HG03575 (cell line): Measurements from ENCODE around the gene MAGEC3.
"Not testable (repeated sequence)": the region's sequence is repeated elsewhere in the genome, so short reads cannot be mapped to it uniquely, and the experiment has no call there.

Experiments
- ATAC-seq: cut with Tn5 transposase; IDR thresholded peaks from one replicate; pipeline ENCODE4 v1.9.1; 2021; ENCODE audit not compliant: unreplicated experiment, insufficient number of reproducible peaks, low FRiP score; ENCODE audit errors: extremely low read depth

The MAGEC3 gene

GRCh38 chrX:141838016-141838415, at the start of gene MAGEC3:
MAGEC3 (plus strand) TSS chrX:141838316; CDS start chrX:141838316, 0 bp downstream.
- no peak for ATAC-seq

- ATAC-seq: no peak
Measured at GRCh38 chrX:141791856-141792255, 46.3 kb upstream of the MAGEC3 start.

GRCh38 chrX:141811438-141811837, 26.7 kb upstream of the MAGEC3 start:
- no peak for ATAC-seq

- no peak for ATAC-seq
Measured at GRCh38 chrX:141814213-141814857, 23.8 kb upstream of the MAGEC3 start.

GRCh38 chrX:141815904-141816303, 22.2 kb upstream of the MAGEC3 start:
- ATAC-seq: no peak

GRCh38 chrX:141832247-141832646, 5.9 kb upstream of the MAGEC3 start:
- no peak for ATAC-seq

GRCh38 chrX:141839856-141840255, 1.7 kb downstream of the MAGEC3 start:
- no peak for ATAC-seq

- no peak for ATAC-seq
Measured at GRCh38 chrX:141857479-141857878, 19.4 kb downstream of the MAGEC3 start.

- ATAC-seq: no peak
Measured at GRCh38 chrX:141879616-141880015, 41.5 kb downstream of the MAGEC3 start.

GRCh38 chrX:141888811-141889210, 50.7 kb downstream of the MAGEC3 start:
- ATAC-seq: not testable (repeated sequence)

- no peak for ATAC-seq
Measured at GRCh38 chrX:141894733-141895132, 56.6 kb downstream of the MAGEC3 start.

- no peak for ATAC-seq
Measured at GRCh38 chrX:141897690-141898089, 59.6 kb downstream of the MAGEC3 start.

GRCh38 chrX:141902366-141902765, 64.2 kb downstream of the MAGEC3 start:
- no peak for ATAC-seq

- no peak for ATAC-seq
Measured at GRCh38 chrX:141903400-141904155, 65.5 kb downstream of the MAGEC3 start, which contains the start of gene MAGEC1. MAGEC1 (plus strand) TSS chrX:141903894; CDS start chrX:141905073, 1,179 bp downstream.

GRCh38 chrX:141904262-141904661, 66.1 kb downstream of the MAGEC3 start:
- ATAC-seq: no peak

GRCh38 chrX:141917801-141918200, 79.7 kb downstream of the MAGEC3 start:
- no peak for ATAC-seq

GRCh38 chrX:141924293-141924692, 86.2 kb downstream of the MAGEC3 start:
- ATAC-seq: no peak

GRCh38 chrX:141928432-141928831, 90.3 kb downstream of the MAGEC3 start:
- no peak for ATAC-seq

- ATAC-seq: no peak
Measured at GRCh38 chrX:141934059-141934641, 96.0 kb downstream of the MAGEC3 start.

GRCh38 chrX:141935645-141936044, 97.5 kb downstream of the MAGEC3 start:
- no peak for ATAC-seq
